ENCODE measurements around the gene FMNL3.
"Not testable (repeated sequence)": the region's sequence is repeated elsewhere in the genome, so short reads cannot be mapped to it uniquely, and the experiment has no call there.

FMNL3 gene

DNA sequence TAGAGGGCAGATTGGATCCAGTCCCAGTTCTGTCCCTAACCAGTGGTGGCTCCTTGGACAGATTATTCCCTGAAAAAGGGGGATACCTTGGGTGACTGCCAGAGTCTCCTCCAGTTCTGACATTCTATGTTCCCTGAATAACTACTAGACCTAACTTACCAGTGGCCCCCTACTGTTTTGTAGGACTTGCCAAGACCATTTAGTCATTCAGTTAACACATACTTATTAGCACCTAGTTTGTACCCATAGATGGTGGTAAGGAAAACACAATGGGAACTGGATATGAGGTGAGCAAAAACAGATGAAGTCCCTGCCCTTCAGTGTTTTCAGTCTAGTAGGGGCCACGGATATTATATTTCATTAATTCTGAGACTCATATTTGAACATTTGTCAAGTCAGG lies 80.4 kb downstream of the FMNL3 start:
- DNase-seq: no peak

- no peak for DNase-seq
Measured at GRCh38 chr12:49626169-49626835, 80.9 kb downstream of the FMNL3 start.

DNA sequence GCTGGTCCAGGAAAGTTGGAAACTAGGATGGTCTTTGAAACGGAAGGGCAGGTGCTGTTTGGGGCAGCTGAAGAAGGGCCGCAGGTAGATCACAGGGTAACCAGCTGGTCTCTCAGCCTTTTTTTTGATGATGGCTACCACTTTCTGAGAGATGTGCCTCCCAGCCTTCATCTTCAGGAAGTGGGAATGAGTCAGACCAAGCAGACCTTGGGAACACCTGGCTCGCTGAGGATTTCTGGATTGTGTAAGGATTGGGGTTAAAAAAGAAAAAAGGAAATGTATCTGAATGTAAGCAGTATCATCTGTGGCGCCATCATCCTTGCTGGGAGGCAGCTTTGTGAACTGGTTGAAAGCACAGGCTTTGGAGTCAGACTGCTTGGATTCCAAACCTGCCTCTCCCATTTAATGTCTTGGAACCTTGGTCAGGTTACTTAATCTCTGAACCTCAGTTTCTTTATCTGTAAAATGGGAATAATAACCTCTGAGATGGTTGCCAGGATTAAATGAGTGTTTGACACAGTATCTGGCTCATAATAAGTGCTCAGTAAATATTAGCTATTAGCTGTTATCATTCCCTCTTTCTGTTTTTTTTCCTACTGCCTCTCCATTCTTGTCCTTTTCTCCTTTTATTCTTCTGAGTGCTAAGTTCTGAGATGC lies 82.2 kb downstream of the FMNL3 start:
- no peak for DNase-seq

DNA sequence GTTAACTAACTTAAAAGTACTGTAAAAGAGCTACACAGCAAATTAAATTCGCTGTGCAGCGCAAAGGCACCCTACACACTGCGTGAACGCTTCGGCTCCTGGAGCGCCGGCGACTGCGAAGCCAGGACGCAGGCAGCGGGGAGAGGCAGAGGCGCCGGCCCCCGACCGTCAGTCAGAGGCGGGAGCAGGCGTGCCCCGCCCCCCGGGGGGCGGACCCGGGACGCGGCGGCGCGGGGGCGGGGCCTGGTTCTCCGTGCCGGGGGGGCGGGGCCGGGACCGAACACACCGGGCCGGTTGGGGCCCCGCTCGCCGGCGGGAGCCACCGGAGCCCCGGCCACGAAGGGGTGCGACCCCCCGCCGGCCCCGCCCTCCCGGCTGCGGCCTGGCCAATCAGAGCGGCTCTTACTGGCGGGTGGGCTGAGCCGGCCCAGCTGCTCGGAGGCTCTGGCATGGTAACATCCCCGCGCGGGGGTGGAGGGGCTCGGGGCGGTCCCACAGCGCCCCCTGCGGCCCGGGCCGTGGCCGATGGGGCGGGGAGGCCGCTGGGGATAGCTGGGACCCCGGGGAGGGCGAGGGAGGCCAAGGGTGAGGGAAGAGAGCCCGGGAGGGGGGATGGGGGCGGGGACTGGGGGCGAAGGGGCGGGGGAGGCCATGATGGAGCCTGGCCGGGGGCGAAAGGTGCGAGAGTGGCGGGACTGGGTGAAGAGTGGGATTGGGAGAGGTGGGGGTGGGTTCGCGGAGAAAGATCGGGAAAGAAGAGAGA lies 83.9 kb downstream of the FMNL3 start, which contains the start of gene PRPF40B:
TSS of gene PRPF40B (plus strand) at position 420 of the 763 bp plus-strand sequence. CDS start at position 450, 30 bp downstream.
- DNase-seq: peak; percentile 58

DNA sequence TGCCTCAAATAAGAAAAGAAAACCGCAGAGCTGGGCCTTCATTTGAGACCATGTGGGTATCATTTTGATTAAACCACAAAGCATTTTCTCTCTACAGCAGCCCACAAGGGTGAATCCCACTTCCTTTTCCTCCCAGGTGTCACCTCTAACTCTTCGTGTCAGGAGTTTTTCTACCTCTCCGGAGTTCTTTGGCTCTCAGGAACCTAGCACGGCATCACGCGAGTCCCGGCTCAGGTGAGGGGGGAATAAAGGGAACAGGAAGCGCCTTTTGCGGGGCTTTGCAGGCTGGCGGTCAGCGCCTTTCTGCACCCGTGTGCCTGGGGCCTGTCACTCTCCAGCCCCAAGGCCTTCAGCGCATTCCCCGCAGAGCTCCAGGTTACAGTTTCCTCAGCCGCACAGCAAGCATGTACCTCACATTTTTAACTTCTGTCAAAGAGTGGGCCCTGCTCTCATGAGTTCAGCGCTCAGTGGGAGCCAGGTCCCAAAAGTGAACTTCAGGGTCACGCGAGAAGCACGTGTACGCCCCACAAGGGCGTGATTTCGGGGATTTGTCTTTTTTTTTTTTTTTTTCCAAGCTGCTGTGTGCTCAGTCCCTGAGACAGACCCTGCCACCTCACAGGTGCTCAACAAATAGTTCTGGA lies 84.6 kb downstream of the FMNL3 start:
- no peak for DNase-seq

DNA sequence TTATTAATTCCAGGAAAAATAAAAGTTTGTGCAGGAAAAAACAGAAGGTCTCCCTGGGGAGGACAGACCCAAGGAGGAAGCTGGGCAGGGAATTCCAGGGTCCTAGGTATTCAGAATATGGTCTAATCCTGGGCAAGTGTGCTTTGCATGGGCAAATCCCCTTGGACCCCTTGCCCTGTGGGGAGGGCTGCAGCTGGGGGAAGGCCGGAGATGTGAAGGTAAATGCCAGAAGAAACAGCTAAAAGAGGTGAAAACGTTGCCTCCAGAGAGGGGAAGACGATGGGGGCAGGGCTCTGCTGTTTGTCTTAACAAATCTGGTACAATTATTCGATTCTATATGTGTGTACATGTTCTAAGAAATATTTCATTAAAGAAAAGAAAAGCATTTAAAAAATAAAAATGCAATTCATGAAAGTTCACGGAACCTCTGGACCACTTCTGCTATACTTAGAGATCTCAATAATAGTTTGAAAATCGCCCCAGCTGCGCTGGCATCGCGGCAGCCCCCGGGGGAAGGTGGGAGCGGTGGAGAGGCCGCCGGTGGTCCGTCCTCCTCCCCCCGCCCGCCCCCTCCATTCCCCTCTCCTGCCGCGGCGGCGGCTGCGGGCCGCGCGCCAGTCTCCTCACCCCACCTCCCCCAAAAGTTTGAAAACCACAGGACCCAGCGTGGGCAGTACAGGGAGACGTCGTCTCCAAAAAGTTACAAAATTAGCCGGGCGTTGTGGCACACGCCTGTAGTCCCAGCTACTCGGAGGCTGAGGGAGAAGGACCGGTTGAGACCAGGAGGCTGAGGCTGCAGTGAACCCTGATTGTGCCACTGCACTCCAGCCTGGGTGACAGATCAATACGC lies 85.3 kb downstream of the FMNL3 start:
- no peak for DNase-seq

DNA sequence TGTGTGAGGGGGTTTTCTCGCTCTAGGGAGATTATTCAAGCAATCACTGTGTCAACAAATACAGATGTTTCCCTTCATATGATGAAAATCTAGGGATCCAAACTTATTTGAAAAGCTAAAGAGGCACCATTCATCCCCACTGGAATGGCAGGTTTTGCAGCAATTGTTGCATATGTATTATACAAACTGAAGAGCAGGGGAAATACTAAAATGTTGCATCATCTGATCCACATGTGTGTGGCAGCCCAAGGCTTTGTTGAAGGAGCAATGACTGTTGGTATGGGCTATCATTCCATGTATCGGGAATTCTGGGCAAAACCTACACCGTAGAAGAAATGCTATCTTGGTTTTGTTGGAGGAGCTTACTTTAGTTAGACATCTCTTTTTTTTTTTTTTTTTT lies 87.9 kb downstream of the FMNL3 start:
- DNase-seq: no peak

DNA sequence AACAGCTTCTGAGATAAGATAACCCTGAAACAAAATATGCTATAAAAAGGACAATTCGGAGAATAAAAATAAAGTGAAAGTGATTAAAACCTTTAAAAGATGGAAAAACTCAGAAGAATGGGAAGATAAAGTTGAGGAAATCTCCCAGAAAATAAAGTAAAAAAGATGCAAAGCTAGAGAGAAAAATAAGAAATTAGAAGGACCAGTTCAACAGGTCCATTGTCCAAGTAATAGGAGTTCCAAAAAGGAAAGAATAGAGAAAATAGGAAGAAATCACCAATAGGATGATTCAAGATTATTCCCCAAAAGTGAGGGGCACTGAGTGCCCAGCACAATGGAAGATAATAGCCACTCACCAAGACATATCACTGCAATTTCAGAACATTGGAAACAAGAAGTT lies 88.6 kb downstream of the FMNL3 start:
- no peak for DNase-seq

DNA sequence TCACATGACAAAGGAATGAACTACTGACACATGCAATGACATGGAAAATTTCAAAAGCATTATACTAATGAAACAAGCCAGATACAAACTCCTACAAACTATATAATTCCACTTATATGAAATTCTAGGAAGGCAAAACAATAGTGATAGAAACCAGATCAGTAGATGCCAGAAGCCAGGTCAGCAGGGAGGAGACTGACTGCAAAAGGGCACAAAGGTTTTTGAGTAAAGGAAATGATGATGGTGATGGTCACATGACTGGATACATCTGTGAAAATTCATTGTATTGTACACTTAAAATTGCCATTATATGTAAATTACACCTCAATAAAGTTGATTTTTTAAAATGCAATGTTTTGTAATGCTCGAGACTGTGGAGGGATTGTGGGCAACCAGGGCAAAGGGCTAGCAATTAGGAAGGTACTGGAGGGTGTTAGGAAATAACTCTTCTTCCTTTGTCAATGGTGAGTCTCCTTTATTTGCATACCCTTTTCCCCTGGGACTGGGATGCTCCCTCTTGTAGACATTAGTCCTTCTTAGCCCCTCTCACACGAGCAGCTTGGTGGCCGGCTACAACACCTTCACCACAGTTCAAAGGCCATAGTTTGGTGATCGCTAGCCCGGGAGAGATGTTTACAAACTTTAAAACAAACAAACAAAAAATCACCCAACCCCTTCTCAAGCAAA lies 90.5 kb downstream of the FMNL3 start:
- DNase-seq: no peak

GRCh38 chr12:49615725-49616124 lies 91.5 kb downstream of the FMNL3 start:
- DNase-seq: no peak

DNA sequence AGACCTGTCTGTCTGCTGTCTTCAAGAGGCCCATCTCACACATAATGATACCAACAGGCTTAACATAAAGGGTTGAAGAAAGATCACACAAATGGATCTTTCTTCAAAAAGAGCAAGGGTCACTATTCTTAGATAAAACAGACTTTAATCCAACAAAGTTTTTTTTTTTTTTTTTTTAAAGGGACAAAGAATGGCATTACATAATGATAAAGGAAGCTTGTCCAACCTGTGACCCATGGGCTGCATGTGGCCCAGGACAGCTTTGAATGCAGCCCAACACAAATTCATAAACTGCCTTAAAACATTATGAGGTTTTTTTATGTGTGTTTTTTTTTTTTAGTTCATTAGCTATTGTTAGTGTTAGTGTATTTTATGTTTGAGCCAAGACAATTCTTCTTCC lies 95.0 kb downstream of the FMNL3 start:
- DNase-seq: no peak

DNA sequence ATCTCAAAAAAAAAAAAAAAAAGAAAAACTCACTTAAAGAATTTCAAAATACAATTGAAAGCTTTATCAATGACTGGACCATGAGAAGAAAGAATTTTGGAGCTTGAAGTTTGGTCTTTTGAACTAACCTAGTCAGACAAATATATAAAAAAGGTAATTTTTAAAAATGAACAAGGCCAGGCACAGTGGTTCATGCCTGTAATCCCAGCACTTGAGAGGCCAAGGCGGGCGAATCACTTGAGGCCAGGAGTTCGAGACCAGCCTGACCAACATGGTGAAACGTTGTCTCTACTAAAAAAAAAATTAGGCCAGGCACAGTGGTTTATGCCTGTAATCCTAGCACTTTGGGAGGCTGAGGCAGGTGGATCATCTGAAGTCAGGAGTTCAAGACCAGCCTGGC lies 96.4 kb downstream of the FMNL3 start:
- not testable (repeated sequence) for DNase-seq

- no peak for DNase-seq
Measured at GRCh38 chr12:49609875-49610154, 97.4 kb downstream of the FMNL3 start.

GRCh38 chr12:49609059-49609874 lies 97.9 kb downstream of the FMNL3 start:
- DNase-seq: no peak

- not testable (repeated sequence) for DNase-seq
Measured at GRCh38 chr12:49605539-49605938, 101.7 kb downstream of the FMNL3 start, which contains the start of gene FAM186B. Gene FAM186B, minus strand, starts transcription at chr12:49605639. Its CDS starts 162 bp downstream, at chr12:49605477.

DNA sequence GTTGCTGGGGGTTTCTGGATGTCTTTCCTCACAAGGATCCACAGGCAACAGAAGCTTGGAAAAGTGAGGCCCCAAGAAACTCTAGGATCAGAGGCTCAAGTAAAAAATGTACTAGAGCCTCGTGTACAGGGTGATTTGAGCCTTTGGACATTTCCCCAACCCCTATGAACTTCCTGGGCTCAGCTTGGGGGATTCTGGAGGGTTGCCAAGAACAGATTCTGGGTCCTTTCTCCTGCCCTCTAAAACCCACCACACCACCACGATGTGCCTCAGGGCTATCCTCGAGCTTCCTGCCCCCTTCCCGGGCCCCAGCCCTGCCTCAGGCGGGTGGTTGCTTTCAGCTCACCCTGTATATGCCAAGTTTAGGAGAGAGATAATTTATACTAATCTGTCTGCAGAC lies 102.3 kb downstream of the FMNL3 start:
- no peak for DNase-seq

DNA sequence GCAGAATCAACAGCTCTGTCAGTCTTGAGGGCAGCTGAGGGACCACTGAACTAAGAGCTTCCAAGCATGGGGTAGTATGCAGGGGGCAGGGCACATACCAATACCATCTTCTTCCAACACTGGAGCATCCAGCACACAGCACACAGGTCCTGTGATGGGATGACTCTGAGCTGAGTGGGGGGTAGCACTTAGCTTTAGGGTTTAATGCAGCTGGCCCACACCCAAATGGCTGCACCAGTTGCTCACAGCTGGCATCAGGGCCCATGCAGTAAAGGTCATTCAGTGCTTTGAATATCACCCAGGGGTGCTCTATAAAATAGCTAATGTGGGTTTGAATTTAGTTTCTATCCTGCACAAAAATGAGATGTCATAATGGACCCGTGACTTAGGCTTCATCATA lies 103.5 kb downstream of the FMNL3 start:
- DNase-seq: no peak

DNA sequence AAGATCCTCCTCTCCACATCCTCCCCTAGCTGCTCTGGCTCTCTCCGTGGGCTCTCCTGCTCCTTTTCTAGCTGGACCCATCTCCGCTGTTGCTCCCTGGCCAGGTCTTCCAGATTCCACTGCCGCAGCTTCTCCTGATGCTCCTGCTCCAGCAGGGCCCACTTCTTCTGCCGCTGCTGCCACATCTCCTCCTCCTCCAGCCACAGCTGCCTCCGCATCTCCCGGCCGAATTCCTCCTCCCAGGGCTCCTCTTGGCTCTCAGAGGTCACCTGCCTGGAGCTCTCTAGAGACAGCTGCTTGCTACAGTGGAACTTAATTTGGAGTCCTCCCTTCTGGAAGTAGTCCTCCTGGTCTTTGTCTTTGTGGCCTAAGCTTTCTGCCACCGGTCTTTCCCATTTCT lies 107.2 kb downstream of the FMNL3 start:
- no peak for DNase-seq

DNA sequence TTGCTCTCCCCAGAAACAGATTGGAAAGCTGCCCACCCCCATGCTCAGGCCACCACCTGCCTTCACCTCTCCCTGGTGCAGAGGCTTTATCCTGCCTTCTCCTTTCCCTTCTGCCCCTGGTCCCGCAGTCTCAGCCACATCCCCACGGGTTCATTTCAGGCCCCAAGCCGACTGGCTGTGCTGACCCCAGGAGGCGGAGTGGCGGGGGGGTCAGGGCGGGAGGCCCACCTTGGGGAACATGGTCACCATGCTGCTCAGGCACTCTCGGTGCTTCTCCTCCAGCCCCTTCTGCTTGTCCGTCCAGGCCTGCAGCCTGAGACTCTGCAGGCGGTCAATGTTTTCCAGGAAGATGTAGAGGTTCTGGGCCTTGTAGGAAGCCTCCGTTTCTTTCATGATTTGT lies 108.7 kb downstream of the FMNL3 start:
- no peak for DNase-seq

DNA sequence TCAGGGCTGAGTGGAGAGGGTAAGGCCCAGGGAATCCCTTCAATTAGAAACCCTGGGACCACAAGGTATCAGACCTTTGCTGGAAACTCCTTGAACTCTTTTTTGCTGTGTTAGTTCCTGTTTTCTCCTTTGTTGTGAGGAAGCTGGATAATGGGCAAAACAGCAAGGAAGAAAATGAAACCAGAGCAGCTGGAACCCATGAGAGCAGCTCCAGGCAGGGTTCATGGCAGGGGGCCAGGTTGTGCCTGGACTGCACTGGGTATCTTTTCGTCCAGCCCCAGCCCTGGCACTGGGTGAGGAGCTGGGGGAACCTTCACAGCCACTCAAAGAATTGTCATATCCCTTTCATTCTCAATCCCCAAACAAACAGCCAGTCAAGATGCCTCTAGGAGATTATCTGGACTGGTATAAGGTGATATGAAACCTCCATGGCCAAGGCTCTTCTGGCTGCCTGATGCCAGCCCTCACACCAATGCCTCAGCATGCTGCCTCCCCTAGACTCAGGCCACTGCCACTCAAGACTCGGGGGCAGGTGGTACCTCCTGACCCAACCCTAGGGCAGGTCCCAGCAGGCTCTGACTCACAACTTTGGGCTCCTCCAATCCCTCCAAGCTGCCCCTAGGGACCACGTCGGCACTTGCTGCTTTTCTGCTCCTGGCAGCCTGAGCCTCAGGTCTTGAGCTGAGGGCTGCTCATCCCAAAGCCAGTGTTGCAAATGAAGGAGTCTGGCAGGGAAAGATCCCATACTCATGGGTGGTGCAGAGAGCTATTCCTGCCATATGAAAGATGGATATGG lies 118.3 kb downstream of the FMNL3 start:
- no peak for DNase-seq

Data from NCI-H1694 treated with DMSO at 0.1 percent for 48 hours (cell line).